PC-9 (cell line): Measurements from ENCODE around the gene STRC.

ENCODE experiments used
- EZH2 ChIP-seq: fragments of 200-600 bp; sonication (generic); IDR thresholded peaks from 2 replicates; pipeline ENCODE4 v1.8.0; 2017; ENCODE audit warnings: antibody characterized with exemption, low read depth
- TF ChIP-seq, protein P1 (sequence below): fragments of 200-600 bp; sonication (generic); conservative IDR thresholded peaks from 2 replicates; pipeline ENCODE4 v1.6.1; 2017; ENCODE audit warnings: mixed run types, antibody characterized with exemption, mild to moderate bottlenecking, moderate library complexity

DNA sequence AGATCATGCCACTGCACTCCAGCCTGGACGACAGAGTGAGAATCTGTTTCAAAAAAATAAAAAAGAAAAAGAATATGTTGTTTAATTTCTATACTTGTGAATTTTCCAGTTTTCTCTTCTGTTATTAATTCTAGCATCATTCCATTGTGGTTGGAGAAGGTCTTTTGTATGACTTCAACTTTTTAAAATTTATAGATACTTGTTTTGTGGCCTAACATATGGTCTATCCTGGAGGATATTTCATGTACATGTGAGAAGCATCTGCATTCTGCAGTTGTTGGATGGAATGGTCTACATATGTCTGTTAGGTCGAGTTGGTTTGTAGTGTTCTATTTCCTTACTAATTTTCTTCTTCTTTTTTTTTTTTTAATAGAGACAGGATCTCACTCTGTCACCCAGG lies 65.6 kb downstream of the STRC start:
- TF ChIP-seq EZH2 = no peak
- TF ChIP-seq, protein P1, sequence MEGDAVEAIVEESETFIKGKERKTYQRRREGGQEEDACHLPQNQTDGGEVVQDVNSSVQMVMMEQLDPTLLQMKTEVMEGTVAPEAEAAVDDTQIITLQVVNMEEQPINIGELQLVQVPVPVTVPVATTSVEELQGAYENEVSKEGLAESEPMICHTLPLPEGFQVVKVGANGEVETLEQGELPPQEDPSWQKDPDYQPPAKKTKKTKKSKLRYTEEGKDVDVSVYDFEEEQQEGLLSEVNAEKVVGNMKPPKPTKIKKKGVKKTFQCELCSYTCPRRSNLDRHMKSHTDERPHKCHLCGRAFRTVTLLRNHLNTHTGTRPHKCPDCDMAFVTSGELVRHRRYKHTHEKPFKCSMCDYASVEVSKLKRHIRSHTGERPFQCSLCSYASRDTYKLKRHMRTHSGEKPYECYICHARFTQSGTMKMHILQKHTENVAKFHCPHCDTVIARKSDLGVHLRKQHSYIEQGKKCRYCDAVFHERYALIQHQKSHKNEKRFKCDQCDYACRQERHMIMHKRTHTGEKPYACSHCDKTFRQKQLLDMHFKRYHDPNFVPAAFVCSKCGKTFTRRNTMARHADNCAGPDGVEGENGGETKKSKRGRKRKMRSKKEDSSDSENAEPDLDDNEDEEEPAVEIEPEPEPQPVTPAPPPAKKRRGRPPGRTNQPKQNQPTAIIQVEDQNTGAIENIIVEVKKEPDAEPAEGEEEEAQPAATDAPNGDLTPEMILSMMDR = no peak
